AG10803 (cell line): ENCODE results near the gene ZNF117.
"Not testable (repeated sequence)": the region's sequence is repeated elsewhere in the genome, so short reads cannot be mapped to it uniquely, and the experiment has no call there.

Experiments used
- DNase-seq: peaks from one replicate; pipeline ENCODE4 v3.0.0; 2010; ENCODE audit warnings: low read depth
- H3K4me3 ChIP-seq: 2 replicates; pipeline ENCODE4 v1.5.1; 2011; ENCODE audit warnings: mild to moderate bottlenecking, low read length, control low read depth
- TF ChIP-seq, protein P1 (sequence below): conservative IDR thresholded peaks from 2 replicates; pipeline ENCODE4 v1.5.1; 2011; ENCODE audit warnings: mild to moderate bottlenecking, low read length, control low read depth, inconsistent platforms

Gene ZNF117

DNA sequence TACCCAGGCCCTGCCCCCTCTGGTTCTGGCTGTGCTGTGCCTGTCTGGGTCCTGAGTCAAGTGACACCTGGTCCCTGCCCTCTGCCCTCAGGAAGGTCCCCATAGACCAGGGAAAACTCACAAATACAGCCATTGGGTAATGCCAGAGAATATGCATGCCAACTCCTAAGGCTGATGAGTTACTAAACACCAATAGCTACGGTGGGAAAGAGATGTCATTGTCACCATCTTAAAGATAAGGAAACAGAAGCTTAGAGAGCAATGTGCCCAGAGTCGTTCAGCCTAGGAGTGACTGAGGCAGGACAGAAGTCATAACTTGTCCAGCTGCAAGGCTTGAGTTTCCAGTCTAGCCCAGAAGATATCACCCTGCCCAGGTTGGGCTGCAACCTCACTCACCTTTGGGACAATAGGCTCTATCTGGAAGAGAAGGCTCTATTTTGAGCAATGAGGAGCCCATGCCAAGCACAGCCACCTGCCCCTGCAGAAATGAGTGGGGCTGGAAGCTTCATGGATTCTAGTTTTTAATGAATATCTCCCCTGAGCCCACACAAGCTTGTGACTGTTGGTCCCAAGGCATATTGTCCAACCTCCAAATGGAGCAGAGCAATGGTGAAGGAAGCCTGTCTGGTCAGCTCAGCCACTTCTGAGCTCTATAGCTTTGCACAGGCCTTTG lies 45.2 kb downstream of the ZNF117 start:
- no peak overlapping the region for H3K4me3 ChIP-seq
- no peak for DNase-seq
- TF ChIP-seq, protein P1, sequence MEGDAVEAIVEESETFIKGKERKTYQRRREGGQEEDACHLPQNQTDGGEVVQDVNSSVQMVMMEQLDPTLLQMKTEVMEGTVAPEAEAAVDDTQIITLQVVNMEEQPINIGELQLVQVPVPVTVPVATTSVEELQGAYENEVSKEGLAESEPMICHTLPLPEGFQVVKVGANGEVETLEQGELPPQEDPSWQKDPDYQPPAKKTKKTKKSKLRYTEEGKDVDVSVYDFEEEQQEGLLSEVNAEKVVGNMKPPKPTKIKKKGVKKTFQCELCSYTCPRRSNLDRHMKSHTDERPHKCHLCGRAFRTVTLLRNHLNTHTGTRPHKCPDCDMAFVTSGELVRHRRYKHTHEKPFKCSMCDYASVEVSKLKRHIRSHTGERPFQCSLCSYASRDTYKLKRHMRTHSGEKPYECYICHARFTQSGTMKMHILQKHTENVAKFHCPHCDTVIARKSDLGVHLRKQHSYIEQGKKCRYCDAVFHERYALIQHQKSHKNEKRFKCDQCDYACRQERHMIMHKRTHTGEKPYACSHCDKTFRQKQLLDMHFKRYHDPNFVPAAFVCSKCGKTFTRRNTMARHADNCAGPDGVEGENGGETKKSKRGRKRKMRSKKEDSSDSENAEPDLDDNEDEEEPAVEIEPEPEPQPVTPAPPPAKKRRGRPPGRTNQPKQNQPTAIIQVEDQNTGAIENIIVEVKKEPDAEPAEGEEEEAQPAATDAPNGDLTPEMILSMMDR, result no peak

DNA sequence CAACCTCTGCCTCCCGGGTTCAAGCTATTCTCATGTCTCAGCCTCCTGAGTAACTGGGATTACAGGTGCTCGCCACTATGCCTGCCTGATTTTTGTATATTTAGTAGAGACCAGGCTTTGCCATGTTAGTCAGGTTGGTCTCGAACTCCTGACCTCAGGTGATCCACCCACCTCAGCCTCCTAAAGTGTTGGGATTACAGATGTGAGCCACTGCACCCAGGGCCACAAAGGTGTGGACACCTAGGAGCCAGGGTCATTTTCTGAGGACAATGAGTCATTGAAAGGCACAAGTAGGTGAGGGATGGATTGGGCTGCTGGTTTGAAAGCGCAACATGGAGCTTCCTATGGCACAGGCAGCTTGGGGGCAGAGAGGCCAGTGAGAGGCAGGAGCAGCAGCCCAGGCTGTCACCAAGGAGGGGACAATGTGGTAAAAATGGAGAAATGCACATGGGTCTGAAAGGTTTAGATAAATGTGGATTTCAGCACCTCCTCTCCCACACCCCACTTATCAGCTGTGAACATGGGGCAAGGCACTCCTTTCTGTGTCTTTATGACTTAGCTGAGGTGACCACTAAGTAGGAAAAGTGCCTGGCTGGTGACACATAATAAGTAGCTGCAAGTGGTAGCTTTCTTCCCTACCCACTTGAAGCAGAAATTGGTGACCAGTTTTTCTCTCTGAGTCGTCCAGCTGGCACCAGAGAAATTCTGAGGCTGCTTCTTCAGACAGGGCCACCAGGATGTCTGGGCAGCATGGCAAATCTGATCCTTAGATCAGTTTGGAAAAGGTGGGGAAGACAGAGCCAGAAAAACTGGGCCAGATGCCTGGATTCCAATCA lies 46.0 kb downstream of the ZNF117 start:
- not testable (repeated sequence) for H3K4me3 ChIP-seq, DNase-seq

DNA sequence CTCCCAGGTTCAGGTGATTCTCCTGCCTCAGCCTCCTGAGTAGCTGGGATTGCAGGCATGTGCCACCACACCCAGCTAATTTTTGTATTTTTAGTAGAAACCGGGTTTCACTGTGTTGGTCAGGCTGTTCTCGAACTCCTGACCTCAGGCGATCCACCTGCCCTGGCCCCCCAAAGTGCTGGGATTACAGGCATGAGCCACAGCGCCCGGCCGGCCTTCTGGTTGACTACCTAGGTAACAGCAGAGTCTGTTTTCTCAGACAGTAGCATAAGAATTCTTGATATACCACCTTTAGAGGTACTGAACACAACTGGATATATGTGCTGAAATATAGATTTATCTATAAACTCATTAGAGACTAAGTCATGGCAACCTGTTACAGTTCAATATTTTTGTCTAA lies 50.8 kb downstream of the ZNF117 start:
- H3K4me3 ChIP-seq, DNase-seq: not testable (repeated sequence)

DNA sequence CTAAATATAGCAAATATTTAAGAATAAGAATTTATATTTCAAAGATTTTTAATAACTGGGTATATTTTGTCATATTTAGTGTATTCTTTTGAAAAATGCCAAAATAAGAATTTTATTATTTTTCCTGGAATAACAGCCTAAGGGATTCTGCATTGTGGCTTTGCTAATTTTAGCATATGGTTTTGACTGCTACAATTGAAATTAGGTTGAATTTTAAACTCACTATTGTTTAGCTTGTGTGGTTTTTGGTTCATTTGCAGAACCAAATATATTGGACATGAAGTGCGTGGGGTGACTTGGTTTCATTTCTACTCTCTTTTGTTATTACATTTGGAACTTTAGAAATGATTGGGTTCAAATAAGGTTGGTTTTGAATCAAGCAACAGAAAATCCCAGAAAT lies 52.3 kb downstream of the ZNF117 start:
- TF ChIP-seq, protein P1, result no peak
- no peak for DNase-seq
- H3K4me3 ChIP-seq, result no peak overlapping the region

DNA sequence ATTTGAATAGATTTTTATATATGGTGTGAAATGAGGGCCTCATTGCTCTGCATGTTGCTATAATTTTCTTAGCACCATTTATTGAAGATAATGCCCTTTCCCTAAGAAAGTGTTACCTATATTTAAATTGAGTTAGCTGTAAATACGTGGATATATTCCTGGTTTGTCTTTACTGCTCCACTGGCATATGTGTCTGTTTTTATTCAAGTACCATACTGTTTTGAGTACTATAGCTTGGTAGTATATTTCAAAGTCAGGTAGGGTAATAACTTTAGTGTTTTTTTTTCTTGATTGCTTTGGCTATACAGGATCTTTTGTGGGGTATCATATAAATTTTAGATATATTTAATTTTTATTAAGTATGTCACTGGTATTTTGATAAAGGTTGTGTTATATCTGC lies 56.4 kb downstream of the ZNF117 start:
- H3K4me3 ChIP-seq, result no peak overlapping the region
- no peak for DNase-seq
- TF ChIP-seq, protein P1, result no peak

DNA sequence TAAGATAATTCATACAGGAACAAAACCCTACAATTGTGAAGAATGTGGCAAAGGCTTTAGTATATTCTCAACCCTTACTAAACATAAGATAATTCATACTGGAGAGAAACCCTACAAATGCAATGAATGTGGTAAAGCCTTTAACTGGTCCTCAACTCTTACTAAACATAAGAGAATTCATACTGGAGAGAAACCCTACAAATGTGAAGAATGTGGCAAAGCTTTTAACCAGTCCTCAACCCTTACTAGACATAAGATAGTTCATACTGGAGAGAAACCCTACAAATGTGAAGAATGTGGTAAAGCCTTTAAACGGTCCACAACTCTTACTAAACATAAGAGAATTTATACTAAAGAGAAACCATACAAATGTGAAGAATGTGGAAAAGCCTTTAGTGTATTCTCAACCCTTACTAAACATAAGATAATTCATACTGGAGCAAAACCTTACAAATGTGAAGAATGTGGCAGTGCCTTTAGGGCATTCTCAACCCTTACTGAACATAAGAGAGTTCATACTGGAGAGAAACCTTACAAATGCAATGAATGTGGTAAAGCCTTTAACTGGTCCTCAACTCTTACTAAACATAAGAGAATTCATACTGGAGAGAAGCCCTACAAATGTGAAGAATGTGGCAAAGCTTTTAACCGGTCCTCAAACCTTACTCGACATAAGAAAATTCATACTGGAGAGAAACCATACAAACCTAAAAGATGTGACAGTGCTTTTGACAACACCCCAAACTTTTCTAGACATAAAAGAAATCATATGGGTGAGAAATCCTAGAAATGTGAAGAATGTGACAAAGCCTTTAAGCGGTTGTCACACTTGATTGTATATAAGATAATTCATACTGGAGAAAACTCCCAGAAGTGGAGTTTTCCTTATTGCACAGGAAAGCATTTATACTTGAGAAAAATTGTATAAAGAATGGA lies 62.3 kb downstream of the ZNF117 start:
- not testable (repeated sequence) for H3K4me3 ChIP-seq, DNase-seq
